OCI-LY7 (cell line): ENCODE measurements around the gene ACSS2.

Experiments
- EZH2phosphoT487 ChIP-seq: fragments of 200-600 bp; sonication (generic); IDR thresholded peaks from 2 replicates; pipeline ENCODE4 v1.6.1; 2018; ENCODE audit warnings: low read depth, borderline replicate concordance, mild to moderate bottlenecking, mixed run types, antibody characterized with exemption, low read length, moderate library complexity, mixed read lengths
- TF ChIP-seq, protein P1 (sequence below): fragments of 200-600 bp; sonication (generic); conservative IDR thresholded peaks from 2 replicates; pipeline ENCODE4 v1.5.1; 2014; ENCODE audit warnings: mild to moderate bottlenecking, antibody characterized with exemption, low read length, moderate library complexity, mixed read lengths

- TF ChIP-seq, protein P1, sequence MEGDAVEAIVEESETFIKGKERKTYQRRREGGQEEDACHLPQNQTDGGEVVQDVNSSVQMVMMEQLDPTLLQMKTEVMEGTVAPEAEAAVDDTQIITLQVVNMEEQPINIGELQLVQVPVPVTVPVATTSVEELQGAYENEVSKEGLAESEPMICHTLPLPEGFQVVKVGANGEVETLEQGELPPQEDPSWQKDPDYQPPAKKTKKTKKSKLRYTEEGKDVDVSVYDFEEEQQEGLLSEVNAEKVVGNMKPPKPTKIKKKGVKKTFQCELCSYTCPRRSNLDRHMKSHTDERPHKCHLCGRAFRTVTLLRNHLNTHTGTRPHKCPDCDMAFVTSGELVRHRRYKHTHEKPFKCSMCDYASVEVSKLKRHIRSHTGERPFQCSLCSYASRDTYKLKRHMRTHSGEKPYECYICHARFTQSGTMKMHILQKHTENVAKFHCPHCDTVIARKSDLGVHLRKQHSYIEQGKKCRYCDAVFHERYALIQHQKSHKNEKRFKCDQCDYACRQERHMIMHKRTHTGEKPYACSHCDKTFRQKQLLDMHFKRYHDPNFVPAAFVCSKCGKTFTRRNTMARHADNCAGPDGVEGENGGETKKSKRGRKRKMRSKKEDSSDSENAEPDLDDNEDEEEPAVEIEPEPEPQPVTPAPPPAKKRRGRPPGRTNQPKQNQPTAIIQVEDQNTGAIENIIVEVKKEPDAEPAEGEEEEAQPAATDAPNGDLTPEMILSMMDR, result no peak
- TF ChIP-seq EZH2phosphoT487, result no peak
These were observed 63.7 kb downstream of the ACSS2 start for GRCh38 chr20:34940081-34940481.
